GM23248 (cell line): ENCODE results near the gene BIRC5. TPM values are rescaled to one million over a fixed set of nuclear protein-coding genes. Genes with fewer than 3 reads are reported as not detected.

Experiments
- DNase-seq: peaks from one replicate; pipeline ENCODE4 v3.0.0-alpha.2; 2015
- H2AFZ ChIP-seq: fragments of 200-600 bp; sonication (generic); 2 replicates; pipeline ENCODE4 v1.6.1; 2016; ENCODE audit warnings: antibody characterized with exemption
- H3F3A ChIP-seq: fragments of 200-600 bp; sonication (generic); 2 replicates; pipeline ENCODE4 v1.6.1; 2016; ENCODE audit warnings: mild to moderate bottlenecking, antibody characterized with exemption, mixed run types; ENCODE audit not compliant: insufficient read depth
- H3K27ac ChIP-seq: fragments of 200-600 bp; sonication (generic); 2 replicates; pipeline ENCODE4 v1.5.1; 2016; ENCODE audit warnings: mild to moderate bottlenecking
- H3K27me3 ChIP-seq: fragments of 200-600 bp; sonication (generic); replicated peaks from 2 replicates; pipeline ENCODE4 v1.6.1; 2016; ENCODE audit warnings: mild to moderate bottlenecking; ENCODE audit not compliant: insufficient read depth
- H3K36me3 ChIP-seq: fragments of 200-600 bp; sonication (generic); 2 replicates; pipeline ENCODE4 v1.6.1; 2016; ENCODE audit warnings: low read depth, mild to moderate bottlenecking
- H3K4me1 ChIP-seq: fragments of 200-600 bp; sonication (generic); 2 replicates; pipeline ENCODE4 v1.6.1; 2016; ENCODE audit warnings: mild to moderate bottlenecking; ENCODE audit not compliant: insufficient read depth
- H3K4me2 ChIP-seq: fragments of 200-600 bp; sonication (generic); one replicate; pipeline ENCODE4 v1.6.1; 2016; ENCODE audit warnings: mild to moderate bottlenecking; ENCODE audit not compliant: unreplicated experiment
- H3K4me3 ChIP-seq: fragments of 200-600 bp; sonication (generic); 2 replicates; pipeline ENCODE4 v1.5.1; 2016; ENCODE audit warnings: mild to moderate bottlenecking
- H3K79me2 ChIP-seq: fragments of 200-600 bp; sonication (generic); 2 replicates; pipeline ENCODE4 v1.6.1; 2016; ENCODE audit warnings: mild to moderate bottlenecking; ENCODE audit not compliant: insufficient read depth
- H3K9ac ChIP-seq: fragments of 200-600 bp; sonication (generic); 2 replicates; pipeline ENCODE4 v1.6.1; 2016; ENCODE audit warnings: mild to moderate bottlenecking
- H3K9me2 ChIP-seq: fragments of 200-600 bp; sonication (generic); 2 replicates; pipeline ENCODE4 v1.6.1; 2016; ENCODE audit warnings: mixed run types, mild to moderate bottlenecking, moderate library complexity; ENCODE audit not compliant: insufficient read depth
- H3K9me3 ChIP-seq: fragments of 200-600 bp; sonication (generic); one replicate; pipeline ENCODE4 v1.6.1; 2017; ENCODE audit warnings: low read depth
- H4K20me1 ChIP-seq: fragments of 200-600 bp; sonication (generic); 2 replicates; pipeline ENCODE4 v1.6.0; 2016; ENCODE audit not compliant: insufficient read depth
- EZH2 ChIP-seq: fragments of 200-600 bp; sonication (generic); IDR thresholded peaks from 2 replicates; pipeline ENCODE4 v1.6.1; 2018; ENCODE audit warnings: antibody characterized with exemption, mild to moderate bottlenecking; ENCODE audit not compliant: insufficient read depth, poor library complexity, severe bottlenecking
- EZH2phosphoT487 ChIP-seq: fragments of 200-600 bp; sonication (generic); IDR thresholded peaks from 2 replicates; pipeline ENCODE4 v1.6.1; 2018; ENCODE audit warnings: antibody characterized with exemption, moderate library complexity, mild to moderate bottlenecking, low read depth; ENCODE audit not compliant: insufficient read depth
- WGBS, 2 experiments: methylation state at CpG; one replicate each; pipeline ENCODE4 v1.1.6; 2015 to 2017; ENCODE audit warnings: low lambda C conversion rate in 2 of 2, low coverage in 1 of 2; ENCODE audit errors: missing lambda C conversion rate in 2 of 2; 5-methylcytosine and 5-hydroxymethylcytosine counted together
- in situ Hi-C: fragments of 300-500 bp; cut with MboI; formaldehyde crosslinking; loops from 2 replicates; pipeline ENCODE4 v1.15.0; 2020
- polyA plus RNA-seq: library from polyadenylated mRNA; unstranded; fragments of >200 nt; fragmentation: Nextera tagmentation; extraction: Ambion mirVana; gene quantifications from 2 replicates; pipeline ENCODE4 v1.2.1, GENCODE V29; 2016
- total RNA-seq: library from RNA; depleted of rRNA; stranded (reverse); fragments of >200 nt; shearing (Covaris generic); gene quantifications from 2 replicates; pipeline ENCODE4 v1.2.3, GENCODE V29; 2014

Gene BIRC5
- total and polyA plus RNA-seq, 2 experiments from 2014 or later: 30.9 to 42.3 TPM

GRCh38 chr17:78263063-78263735, 49.1 kb downstream of the BIRC5 start:
- Histone ChIP-seq H3K27me3 (no peaks in the 10 kb centered on the region; the same call in 1 of the 2 replicates), H3K36me3 (no peaks in the 10 kb centered on the region), H3K4me2 (no peak overlapping the region), H3K9me2 (no peaks in the 10 kb centered on the region), H3K9me3 (no peaks in the 10 kb centered on the region), H4K20me1 (no peaks in the 10 kb centered on the region), H3K4me3 (no peak overlapping the region), H3F3A (no peaks in the 10 kb centered on the region), H3K79me2 (no peaks in the 10 kb centered on the region), H3K27ac (no peak overlapping the region), H2AFZ (no peak overlapping the region), H3K9ac (no peak overlapping the region), H3K4me1 (no peaks in the 10 kb centered on the region)
- no peak for DNase-seq
- no peak for TF ChIP-seq EZH2
- TF ChIP-seq EZH2phosphoT487: no peak
- in situ Hi-C loops: no loop called here
- 78 to 83% methylated on average over 22 to 23 of the region's 23 CpGs for WGBS, 2 experiments

GRCh38 chr17:78263736-78264340, 49.8 kb downstream of the BIRC5 start:
- Histone ChIP-seq H3K4me1 (no peaks in the 10 kb centered on the region), H3K4me2 (no peak overlapping the region), H3K9me3 (no peaks in the 10 kb centered on the region), H4K20me1 (no peaks in the 10 kb centered on the region), H3K27ac (no peak overlapping the region), H3K27me3 (peaks cover under 1% of the 10 kb centered on the region; the same call in 1 of the 2 replicates), H3K4me3 (no peak overlapping the region), H3K79me2 (no peaks in the 10 kb centered on the region), H3K9me2 (no peaks in the 10 kb centered on the region), H3F3A (no peaks in the 10 kb centered on the region), H2AFZ (no peak overlapping the region), H3K9ac (no peak overlapping the region), H3K36me3 (no peaks in the 10 kb centered on the region)
- DNase-seq: no peak
- no peak for TF ChIP-seq EZH2phosphoT487
- no peak for TF ChIP-seq EZH2
- 79 to 84% methylated on average over 9 of the region's 9 CpGs for WGBS, 2 experiments
- in situ Hi-C loops: no loop called here

- Histone ChIP-seq H3K4me3 (no peak overlapping the region), H3K4me2 (no peak overlapping the region), H3K9me2 (no peaks in the 10 kb centered on the region), H3K79me2 (no peaks in the 10 kb centered on the region), H3F3A (no peaks in the 10 kb centered on the region), H3K27me3 (peaks cover 8% of the 10 kb centered on the region), H3K27ac (no peak overlapping the region), H3K36me3 (no peaks in the 10 kb centered on the region), H2AFZ (no peak overlapping the region), H3K4me1 (no peaks in the 10 kb centered on the region), H3K9me3 (no peaks in the 10 kb centered on the region), H4K20me1 (no peaks in the 10 kb centered on the region), H3K9ac (no peak overlapping the region)
- no peak for DNase-seq
- WGBS, 2 experiments: 80 to 82% methylated on average over 5 of the region's 5 CpGs
- TF ChIP-seq EZH2 (no peak), EZH2phosphoT487 (no peak)
- in situ Hi-C loops: no loop called here
Observed at GRCh38 chr17:78264590-78264989, 50.5 kb downstream of the BIRC5 start.

- Histone ChIP-seq H3K4me1 (no peaks in the 10 kb centered on the region), H3K4me3 (no peak overlapping the region), H3K27me3 (peaks cover 13% of the 10 kb centered on the region), H3K9ac (no peak overlapping the region), H3K27ac (no peak overlapping the region), H4K20me1 (no peaks in the 10 kb centered on the region), H3F3A (no peaks in the 10 kb centered on the region), H3K36me3 (no peaks in the 10 kb centered on the region), H3K4me2 (no peak overlapping the region), H3K79me2 (no peaks in the 10 kb centered on the region), H2AFZ (no peak overlapping the region), H3K9me3 (no peaks in the 10 kb centered on the region), H3K9me2 (no peaks in the 10 kb centered on the region)
- WGBS, 2 experiments: 83 to 86% methylated on average over 10 of the region's 10 CpGs
- no peak for TF ChIP-seq EZH2phosphoT487
- TF ChIP-seq EZH2: no peak
- DNase-seq: no peak
- in situ Hi-C loops: no loop called here
Observed at GRCh38 chr17:78265121-78265520, 51.1 kb downstream of the BIRC5 start.
